Femur (tissue), 1 donor: ENCODE measurements around the gene CALHM2.

Experiments used
- DNase-seq: peaks from one replicate; pipeline ENCODE4 v3.0.0-alpha.2; 2017

Gene CALHM2

GRCh38 chr10:103475437-103475836, 23.3 kb upstream of the CALHM2 start:
- DNase-seq = no peak

- no peak for DNase-seq
Measured at GRCh38 chr10:103474077-103474476, 21.9 kb upstream of the CALHM2 start.

GRCh38 chr10:103473261-103473671, 21.1 kb upstream of the CALHM2 start:
- DNase-seq = no peak

- DNase-seq = no peak
Measured at GRCh38 chr10:103472005-103472404, 19.8 kb upstream of the CALHM2 start.

GRCh38 chr10:103470761-103471653, 18.8 kb upstream of the CALHM2 start:
- DNase-seq = peak; percentile 34

- no peak for DNase-seq
Measured at GRCh38 chr10:103469201-103469600, 17.0 kb upstream of the CALHM2 start.

- no peak for DNase-seq
Measured at GRCh38 chr10:103467406-103467805, 15.2 kb upstream of the CALHM2 start.

GRCh38 chr10:103466734-103467133, 14.6 kb upstream of the CALHM2 start:
- DNase-seq = no peak

- no peak for DNase-seq
Measured at GRCh38 chr10:103465411-103466179, 13.4 kb upstream of the CALHM2 start.

GRCh38 chr10:103463499-103463898, 11.3 kb upstream of the CALHM2 start:
- DNase-seq = no peak

- no peak for DNase-seq
Measured at GRCh38 chr10:103459615-103460014, 7.4 kb upstream of the CALHM2 start.

GRCh38 chr10:103458720-103459119, 6.5 kb upstream of the CALHM2 start, which contains the start of gene CALHM1:
Gene CALHM1, minus strand, starts transcription at chr10:103458900. Its CDS starts 149 bp downstream, at chr10:103458751.
- DNase-seq = no peak

- no peak for DNase-seq
Measured at GRCh38 chr10:103457896-103458583, 5.9 kb upstream of the CALHM2 start.

- no peak for DNase-seq
Measured at GRCh38 chr10:103457176-103457712, 5.1 kb upstream of the CALHM2 start.

- DNase-seq = no peak
Measured at GRCh38 chr10:103456074-103456660, 4.0 kb upstream of the CALHM2 start.

GRCh38 chr10:103455235-103455634, 3.1 kb upstream of the CALHM2 start:
- no peak for DNase-seq

GRCh38 chr10:103454026-103454425, 1.9 kb upstream of the CALHM2 start:
- no peak for DNase-seq

GRCh38 chr10:103452506-103453230, 498 bp upstream of the CALHM2 start:
- no peak for DNase-seq

- peak; percentile 57 for DNase-seq
Measured at GRCh38 chr10:103451091-103451813, 918 bp downstream of the CALHM2 start.

- no peak for DNase-seq
Measured at GRCh38 chr10:103450201-103450695, 1.9 kb downstream of the CALHM2 start.
